AG09319 (cell line): ENCODE data around the gene ADAMTS14.

Experiments
- DNase-seq: peaks from one replicate; pipeline ENCODE4 v3.0.0-alpha.2; 2010; ENCODE audit warnings: low read depth; ENCODE audit errors: extremely low read depth
- CTCF ChIP-seq: IDR thresholded peaks from 2 replicates; pipeline ENCODE4 v1.5.1; 2011; ENCODE audit warnings: low read depth, mild to moderate bottlenecking, inconsistent platforms, low read length, moderate library complexity

The ADAMTS14 gene

GRCh38 chr10:70655316-70655715, 17.0 kb upstream of the ADAMTS14 start:
- no peak for DNase-seq
- TF ChIP-seq CTCF, result no peak

DNA sequence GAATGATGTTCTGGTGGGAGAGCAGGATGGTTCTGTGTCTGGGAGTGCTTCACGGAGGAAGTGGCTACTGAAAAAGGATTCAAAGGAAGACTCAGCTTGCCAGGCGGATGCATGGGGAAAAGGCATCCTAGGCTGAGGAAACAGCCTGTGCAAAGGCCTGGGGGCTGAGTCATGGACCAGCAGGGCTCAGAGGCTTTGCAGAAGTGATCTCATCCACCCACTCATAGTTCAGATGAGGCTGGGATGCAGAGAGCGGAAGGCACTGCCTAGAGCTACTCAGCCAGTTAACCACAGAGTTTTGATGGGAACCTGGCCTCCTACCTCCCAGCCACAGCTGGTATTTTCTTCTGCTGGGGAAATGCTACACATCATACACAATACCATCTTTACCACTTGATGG, 15.8 kb upstream of the ADAMTS14 start:
- no peak for TF ChIP-seq CTCF
- DNase-seq, result peak; percentile 83

DNA sequence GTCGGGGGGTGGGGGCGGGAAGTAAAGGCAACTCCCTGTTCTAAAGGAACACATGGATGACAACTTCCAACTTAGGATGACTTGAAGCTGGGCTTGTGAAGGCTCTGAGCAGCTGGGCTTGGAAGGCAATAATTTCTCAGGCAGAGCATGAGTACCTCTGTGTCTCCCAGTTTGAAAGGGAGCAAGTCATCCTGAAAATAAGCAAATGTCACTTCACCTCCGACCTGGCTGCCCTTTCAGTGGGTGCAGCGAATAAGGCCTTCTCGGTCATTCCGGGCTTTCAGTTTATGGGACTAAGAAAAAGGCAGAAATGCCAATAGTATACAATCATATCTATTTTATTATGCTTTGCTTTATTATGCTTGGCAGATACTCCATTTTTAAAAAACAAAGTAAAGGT, 15.3 kb upstream of the ADAMTS14 start:
- no peak for TF ChIP-seq CTCF
- DNase-seq, result no peak

DNA sequence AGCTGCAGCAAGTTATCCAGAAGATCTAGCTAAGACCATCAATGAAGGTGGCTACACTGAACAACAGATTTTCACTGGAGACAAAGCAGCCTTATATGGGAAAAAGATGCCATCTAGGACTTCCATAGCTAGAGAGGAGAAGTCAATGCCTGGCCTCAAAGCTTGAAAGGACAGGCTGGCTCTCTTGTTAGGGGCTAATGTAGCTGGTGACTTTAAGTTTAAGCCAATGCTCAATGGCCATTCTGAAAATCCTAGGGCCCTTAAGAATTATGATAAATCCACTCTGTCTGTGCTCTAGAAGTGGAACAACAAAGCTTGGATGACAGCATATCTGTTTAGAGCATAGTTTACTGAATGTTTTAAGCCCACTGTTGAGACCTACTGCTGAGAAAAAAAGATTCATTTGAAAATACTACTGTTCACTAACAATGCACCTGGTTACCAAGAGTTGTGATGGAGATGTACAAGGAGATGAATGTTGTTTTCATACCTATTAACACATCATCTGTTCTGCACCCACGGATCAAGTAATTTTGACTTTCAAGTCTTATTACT, 13.6 kb upstream of the ADAMTS14 start:
- no peak for TF ChIP-seq CTCF
- DNase-seq, result no peak

DNA sequence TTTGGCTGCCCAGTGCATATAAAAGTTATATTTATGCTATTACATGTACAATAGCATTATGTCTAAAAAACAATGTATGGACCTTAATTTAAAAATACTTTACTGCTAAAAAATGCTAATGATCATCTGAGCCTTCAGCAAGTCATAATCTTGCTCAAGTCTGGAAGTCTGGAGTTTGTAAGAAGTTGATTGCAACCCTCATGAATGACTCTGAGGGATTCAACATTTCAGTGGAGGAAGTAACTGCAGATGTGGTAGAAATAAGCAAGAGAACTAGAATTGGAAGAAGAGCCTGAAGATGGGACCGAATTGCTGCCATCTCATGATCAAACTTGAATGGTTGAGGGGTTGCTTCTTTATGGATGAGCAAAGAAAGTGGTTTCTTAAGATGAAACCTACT, 13.0 kb upstream of the ADAMTS14 start:
- DNase-seq, result no peak
- TF ChIP-seq CTCF, result no peak

- TF ChIP-seq CTCF, result no peak
- DNase-seq, result no peak
Measured at GRCh38 chr10:70660722-70661121, 11.6 kb upstream of the ADAMTS14 start.

- no peak for TF ChIP-seq CTCF
- no peak for DNase-seq
Measured at GRCh38 chr10:70661623-70662361, 10.5 kb upstream of the ADAMTS14 start.
